ENCODE data around the gene ATP6V1C2.

GRCh38 chr2:10716581-10716980, 4.8 kb upstream of the ATP6V1C2 start:
- no peak for TF ChIP-seq CTCF (IDR thresholded peaks at IDR 0.05; ENCODE audit: poor library complexity)
- no peak for TF ChIP-seq EZH2phosphoT487 (IDR thresholded peaks at IDR 0.05; ENCODE audit: low read depth, severe bottlenecking, unreplicated experiment)

Data from hepatocyte (in vitro differentiated cells).